ENCODE measurements around the gene SGF29. TPM values are rescaled to one million over a fixed set of nuclear protein-coding genes. Genes with fewer than 3 reads are reported as not detected.

SGF29 gene
- polyA plus RNA-seq, 1 experiment: 1.7 TPM

DNA sequence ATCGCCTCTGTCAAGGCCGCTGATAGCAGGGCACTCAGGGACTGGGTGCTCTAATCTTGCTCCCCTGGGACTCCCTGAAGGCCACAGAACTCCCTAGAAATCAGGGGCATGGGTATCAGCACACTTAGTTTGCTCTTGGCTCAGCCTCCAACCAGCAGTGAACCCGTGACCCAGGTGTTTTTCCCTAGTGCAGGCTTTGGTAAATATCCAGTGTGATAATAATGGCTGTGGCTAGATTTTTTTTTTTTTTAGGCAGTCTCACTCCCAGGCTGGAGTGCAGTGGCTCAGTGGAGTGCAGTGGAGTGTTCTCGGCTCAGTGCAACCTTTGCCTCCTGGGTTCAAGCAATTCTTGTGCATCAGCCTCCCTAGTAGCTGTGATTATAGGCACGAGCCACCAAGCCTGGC lies 25.3 kb upstream of the SGF29 start:
- no peak overlapping the region for H3K4me3 ChIP-seq (ENCODE audit: low read depth, low read length)
- ChIA-PET POLR2A (no interaction called here), CTCF (no interaction called here)

DNA sequence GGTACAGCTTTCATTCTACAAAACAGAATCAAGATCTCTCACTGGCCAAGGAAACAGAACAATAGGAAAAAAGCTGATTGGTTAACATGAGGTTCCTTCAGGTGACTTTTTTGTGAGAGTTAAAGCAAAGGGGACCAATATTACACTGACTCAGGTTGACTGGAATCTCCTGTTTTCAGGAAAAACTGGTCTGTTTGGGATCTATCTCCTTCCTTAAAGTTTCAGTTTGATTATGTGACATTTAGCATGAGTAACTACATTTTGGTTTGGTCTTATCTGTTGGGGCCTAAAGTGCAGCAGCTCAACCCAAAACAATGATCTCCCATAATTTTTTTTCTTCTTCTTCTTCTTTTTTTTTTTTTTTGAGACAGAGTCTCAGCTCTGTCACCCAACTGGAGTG lies 24.6 kb upstream of the SGF29 start:
- TF ChIP-seq, protein P1, sequence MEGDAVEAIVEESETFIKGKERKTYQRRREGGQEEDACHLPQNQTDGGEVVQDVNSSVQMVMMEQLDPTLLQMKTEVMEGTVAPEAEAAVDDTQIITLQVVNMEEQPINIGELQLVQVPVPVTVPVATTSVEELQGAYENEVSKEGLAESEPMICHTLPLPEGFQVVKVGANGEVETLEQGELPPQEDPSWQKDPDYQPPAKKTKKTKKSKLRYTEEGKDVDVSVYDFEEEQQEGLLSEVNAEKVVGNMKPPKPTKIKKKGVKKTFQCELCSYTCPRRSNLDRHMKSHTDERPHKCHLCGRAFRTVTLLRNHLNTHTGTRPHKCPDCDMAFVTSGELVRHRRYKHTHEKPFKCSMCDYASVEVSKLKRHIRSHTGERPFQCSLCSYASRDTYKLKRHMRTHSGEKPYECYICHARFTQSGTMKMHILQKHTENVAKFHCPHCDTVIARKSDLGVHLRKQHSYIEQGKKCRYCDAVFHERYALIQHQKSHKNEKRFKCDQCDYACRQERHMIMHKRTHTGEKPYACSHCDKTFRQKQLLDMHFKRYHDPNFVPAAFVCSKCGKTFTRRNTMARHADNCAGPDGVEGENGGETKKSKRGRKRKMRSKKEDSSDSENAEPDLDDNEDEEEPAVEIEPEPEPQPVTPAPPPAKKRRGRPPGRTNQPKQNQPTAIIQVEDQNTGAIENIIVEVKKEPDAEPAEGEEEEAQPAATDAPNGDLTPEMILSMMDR (IDR thresholded peaks at IDR 0.05; ENCODE audit: low read depth, low read length): no peak
- H3K27ac ChIP-seq (ENCODE audit: low read depth, low read length): no peak overlapping the region
- H3K4me3 ChIP-seq (ENCODE audit: low read depth, low read length): no peak overlapping the region
- ChIA-PET POLR2A (no interaction called here), CTCF (no interaction called here)
- no peaks in the 10 kb centered on the region for H3K27me3 ChIP-seq (ENCODE audit: control insufficient read depth, insufficient read depth, low read length)
- H3K9me3 ChIP-seq (ENCODE audit: control insufficient read depth, insufficient read depth, low read length): no peaks in the 10 kb centered on the region
- no peak for DNase-seq (ENCODE audit: low read depth, low spot score)

More for the DNA sequence above, 25.3 kb upstream of the SGF29 start:
- Histone ChIP-seq H3K27me3 (ENCODE audit: control insufficient read depth, insufficient read depth, low read length) (no peaks in the 10 kb centered on the region), H3K9me3 (ENCODE audit: control insufficient read depth, insufficient read depth, low read length) (no peaks in the 10 kb centered on the region), H3K27ac (ENCODE audit: low read depth, low read length) (no peak overlapping the region)
- no peak for DNase-seq (ENCODE audit: low read depth, low spot score)
- TF ChIP-seq, protein P1 (IDR thresholded peaks at IDR 0.05; ENCODE audit: low read depth, low read length): no peak

DNA sequence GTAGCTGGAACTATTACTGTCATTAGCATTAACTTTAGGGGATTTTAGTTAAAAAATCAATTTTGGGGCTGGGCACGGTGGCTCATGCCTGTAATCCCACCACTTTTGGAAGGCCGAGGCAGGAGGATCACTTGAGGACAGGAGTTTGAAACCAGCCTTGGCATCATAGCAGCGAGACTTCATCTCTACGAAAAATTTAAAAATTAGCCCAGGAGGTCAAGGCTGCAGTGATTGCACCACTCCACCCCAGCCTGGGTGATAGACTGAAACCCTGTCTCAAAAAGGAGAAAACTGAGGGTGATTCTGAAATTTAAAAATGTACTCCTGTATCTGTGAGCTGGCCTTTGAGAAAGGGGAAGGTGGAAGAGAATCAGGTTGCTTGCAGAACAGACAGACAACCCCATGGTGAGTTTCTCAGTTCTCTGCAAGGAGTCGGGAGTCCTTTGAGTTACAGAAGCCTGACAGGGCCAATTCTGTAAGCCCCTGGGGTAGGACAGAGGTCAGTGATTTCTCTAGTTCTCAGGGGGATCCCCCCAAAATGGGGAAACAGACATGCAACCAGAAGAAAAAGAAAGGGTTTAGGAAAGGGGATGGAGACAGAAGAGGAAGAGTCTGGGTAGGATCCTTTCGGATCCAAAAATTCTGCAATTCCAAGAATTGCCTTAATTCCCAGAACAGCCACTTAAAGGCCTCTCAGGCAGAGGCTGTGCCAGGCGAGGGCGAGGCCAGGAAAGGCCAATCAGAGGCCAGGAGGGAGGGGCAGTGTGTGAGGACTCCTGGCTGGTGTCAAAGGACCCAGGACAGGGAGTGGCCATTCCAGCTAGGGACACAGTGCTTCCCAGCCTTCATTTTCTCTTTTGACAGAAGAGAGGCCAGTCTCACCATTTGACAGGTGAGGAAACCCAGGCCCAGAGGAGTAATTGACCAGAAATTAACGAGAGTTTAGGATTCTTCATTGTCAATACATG lies 21.7 kb upstream of the SGF29 start:
- DNase-seq (ENCODE audit: low read depth, low spot score): no peak
- TF ChIP-seq, protein P1 (IDR thresholded peaks at IDR 0.05; ENCODE audit: low read depth, low read length): no peak
- no peak overlapping the region for H3K4me3 ChIP-seq (ENCODE audit: low read depth, low read length)
- H3K27ac ChIP-seq (ENCODE audit: low read depth, low read length): no peak overlapping the region
- CTCF ChIA-PET: no interaction called here
- 0 out of 2 replicates have a peak, but pooled peaks cover under 1% of the 10 kb centered on the region for H3K9me3 ChIP-seq (ENCODE audit: control insufficient read depth, insufficient read depth, low read length)
- no peaks in the 10 kb centered on the region for H3K27me3 ChIP-seq (ENCODE audit: control insufficient read depth, insufficient read depth, low read length)
- POLR2A ChIA-PET: no interaction called here

DNA sequence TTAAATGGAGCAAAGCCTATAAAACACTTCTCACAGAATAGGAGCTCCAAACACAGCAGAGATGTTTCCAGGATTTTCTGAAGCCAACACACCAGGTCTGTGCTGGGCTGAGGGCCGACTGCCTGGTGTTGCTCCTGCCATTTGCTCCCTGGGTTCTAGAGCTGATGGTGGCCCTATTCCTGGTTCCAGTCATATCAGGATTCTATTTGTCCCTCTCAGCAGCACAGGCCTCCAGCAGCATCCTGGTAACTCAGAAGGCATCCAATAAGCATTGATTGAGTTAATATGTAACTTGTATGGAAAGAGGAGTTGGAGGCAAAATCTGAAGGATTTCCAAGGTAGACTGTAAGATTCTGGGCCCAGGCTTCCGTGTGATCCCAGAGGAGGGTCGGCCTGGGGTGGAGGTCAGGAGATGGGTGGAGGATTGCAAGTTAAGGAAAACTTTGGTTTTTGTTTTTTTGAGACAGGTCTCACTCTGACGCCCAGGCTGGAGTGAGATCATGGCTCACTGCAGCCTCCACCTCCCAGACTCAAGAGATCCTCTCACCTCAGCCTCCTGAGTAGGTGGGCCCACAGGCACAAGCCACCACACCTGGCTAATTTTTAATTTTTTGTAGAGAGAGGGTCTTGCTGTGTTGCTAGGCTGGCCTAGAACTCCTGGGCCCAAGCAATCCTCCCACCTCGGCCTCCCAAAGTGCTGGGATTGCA lies 20.6 kb upstream of the SGF29 start:
- TF ChIP-seq, protein P1 (IDR thresholded peaks at IDR 0.05; ENCODE audit: low read depth, low read length): no peak
- no peak for DNase-seq (ENCODE audit: low read depth, low spot score)
- H3K9me3 ChIP-seq (ENCODE audit: control insufficient read depth, insufficient read depth, low read length): peaks cover 11% of the 10 kb centered on the region
- no peaks in the 10 kb centered on the region for H3K27me3 ChIP-seq (ENCODE audit: control insufficient read depth, insufficient read depth, low read length)
- CTCF ChIA-PET: interaction anchor here (0.5 kb wide), 1 partner anchor 12 kb away, joined by 7 read pairs; no protein-coding TSS in a partner anchor
- POLR2A ChIA-PET: no interaction called here
- H3K27ac ChIP-seq (ENCODE audit: low read depth, low read length): peak overlapping the region; percentile 21
- no peak overlapping the region for H3K4me3 ChIP-seq (ENCODE audit: low read depth, low read length)
